CD4-positive, alpha-beta T cell treated with Interleukin-17A for 4 hours (primary cell): ENCODE results near the gene LDLRAD4.

Experiments used
- DNase-seq: peaks from one replicate; pipeline ENCODE4 v3.0.0-alpha.2; 2020; ENCODE audit warnings: mixed read lengths

The LDLRAD4 gene

DNA sequence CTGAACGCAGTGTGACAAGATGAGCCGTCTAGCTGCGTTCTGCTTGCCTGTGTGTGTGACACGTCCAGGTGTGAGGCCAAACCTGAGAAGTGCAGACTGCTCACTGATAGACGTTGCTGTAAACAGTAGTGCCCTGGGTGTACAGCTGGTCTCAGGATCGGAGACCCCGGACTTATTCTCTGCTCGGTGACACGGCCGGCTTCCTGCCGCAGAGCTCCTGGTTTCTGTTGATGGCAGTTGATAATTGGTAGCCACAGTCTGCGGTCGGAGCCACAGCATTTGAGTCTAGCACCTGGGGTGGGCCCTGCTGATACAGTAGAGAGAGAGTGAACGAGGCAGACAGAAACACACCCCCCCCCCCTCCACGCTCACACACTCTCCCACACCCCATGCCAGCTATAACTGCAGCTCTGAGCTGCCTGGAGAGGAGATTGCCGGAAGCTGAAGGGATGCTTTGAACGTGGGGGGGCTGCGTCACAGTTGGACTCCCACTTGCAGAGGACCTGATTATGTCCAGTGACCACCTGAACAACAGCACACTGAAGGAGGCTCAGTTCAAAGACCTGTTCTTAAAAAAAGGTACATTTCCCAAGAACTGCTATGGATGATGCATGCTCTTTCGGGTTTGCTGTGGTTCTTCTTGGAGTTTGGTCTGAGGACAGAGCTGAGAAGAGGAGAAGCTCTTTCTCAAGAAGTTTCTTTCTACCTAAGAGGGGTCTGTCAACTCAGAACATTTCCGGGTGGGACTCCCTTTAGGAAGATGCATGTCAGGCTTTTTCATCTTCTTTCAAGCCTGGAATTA, 393.8 kb downstream of the LDLRAD4 start:
- peak; percentile 86 for DNase-seq

GRCh38 chr18:13613099-13613498, 394.5 kb downstream of the LDLRAD4 start:
- DNase-seq, result no peak

- DNase-seq, result peak; percentile 31
These were observed 395.3 kb downstream of the LDLRAD4 start for GRCh38 chr18:13613591-13614501.

GRCh38 chr18:13614641-13615288, 396.2 kb downstream of the LDLRAD4 start:
- DNase-seq, result peak; percentile 58

DNA sequence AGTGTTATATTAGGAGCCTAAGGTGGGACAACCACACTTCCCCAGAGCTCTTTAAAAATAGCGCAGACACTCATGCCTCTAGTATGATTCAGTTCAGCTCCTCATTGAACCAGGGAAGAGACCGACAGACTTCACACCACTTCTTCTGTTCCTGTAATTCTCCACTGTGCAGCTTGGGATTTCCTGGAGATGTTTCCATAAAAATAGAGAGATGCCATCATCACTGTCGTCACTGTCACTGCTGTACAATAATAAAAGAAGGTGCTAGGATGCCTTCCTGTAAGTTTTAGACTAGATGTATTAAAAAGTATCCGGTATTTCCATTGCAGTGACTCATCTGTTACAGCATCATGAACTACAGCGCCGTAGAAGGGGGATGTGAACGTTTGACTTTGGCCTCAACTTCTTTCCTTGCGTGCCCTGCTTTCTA, 396.9 kb downstream of the LDLRAD4 start:
- no peak for DNase-seq

DNA sequence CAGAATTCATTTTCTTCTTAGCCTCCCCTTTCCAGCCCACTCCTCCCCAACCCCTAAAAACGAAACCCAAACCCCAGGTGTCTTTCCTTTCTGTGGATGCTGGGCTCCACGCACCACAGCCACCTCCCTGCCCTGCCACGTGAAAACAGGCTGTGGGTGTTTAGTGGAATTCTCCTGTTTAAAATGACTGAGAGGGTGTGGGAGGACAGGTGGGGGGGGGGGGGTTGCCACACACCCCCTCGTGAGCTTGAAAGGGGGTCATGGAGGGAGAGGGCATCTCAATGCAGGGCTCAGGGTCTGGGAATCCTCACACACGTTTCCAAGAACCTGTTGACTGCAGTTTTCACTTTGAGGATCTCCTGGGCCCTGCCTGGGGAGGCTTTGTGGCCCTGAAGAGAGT, 397.5 kb downstream of the LDLRAD4 start:
- no peak for DNase-seq

GRCh38 chr18:13616525-13617035, 398.0 kb downstream of the LDLRAD4 start:
- peak; percentile 48 for DNase-seq

DNA sequence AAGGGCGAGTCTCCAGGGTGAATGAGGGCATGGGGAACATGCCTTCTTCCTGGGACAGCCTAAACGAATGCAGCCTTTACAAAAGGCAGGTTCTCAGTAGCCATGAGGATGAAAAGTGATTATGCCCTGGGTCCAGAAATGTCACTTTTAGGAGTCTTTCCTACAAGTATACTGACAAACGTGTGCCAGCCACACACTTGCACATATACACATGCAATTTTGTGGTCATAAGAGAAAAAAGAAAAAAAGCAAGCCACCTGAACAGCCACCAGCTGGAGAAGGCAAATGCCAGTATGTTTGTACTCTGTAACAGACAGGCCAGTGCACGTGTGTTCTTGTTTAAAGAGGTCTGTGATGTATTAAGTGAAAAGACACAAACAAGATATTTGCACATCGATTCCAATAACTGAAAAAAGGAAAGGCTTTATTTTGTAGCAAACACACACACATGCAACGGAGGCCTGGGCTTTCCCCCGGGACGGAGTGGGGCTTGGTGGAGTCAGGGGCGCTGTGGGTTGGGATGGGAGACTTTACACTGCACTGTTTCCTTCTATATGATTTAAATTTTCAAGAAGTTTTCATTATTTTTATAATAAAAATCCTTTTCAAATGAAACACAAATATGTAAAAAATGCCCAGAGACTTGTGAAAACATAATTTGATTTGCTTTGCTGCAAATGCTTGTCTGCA, 399.4 kb downstream of the LDLRAD4 start:
- DNase-seq, result no peak

GRCh38 chr18:13618760-13619438, 400.3 kb downstream of the LDLRAD4 start:
- DNase-seq, result no peak

DNA sequence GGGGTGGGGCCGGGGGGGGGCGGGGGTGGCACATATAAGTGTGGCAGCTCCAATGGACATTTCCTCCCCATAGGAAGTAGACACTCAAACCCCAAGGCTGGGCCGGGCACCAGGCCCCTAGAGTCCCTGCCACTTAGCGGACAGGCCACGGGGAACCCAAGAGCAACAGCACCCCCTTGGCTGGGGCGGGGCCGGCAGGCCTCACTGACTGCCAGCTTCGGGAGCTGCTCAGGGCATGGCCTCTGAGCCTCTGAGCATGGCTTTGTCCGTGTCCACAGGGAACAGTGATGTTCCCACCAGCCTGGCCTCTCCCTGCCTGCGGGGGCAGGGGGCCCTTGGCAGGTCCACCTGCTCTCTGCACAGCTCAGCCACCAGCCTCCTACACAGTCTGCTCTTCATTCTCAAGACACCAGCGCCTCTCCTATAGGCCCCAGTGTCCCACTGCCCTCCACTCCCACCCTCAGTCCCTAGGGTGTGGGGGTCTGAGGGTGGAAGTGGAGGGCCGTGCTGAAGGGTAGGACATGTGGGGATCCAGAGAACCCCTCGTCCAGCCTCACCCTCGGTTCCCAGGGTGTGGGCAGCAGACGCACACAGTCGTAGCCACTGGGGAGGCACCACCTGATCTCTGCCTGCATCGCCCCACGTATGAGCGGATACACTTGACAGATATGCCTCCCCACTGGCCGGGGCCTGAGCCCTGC, 401.1 kb downstream of the LDLRAD4 start:
- DNase-seq, result no peak

- DNase-seq, result no peak
These were observed 401.7 kb downstream of the LDLRAD4 start for GRCh38 chr18:13620206-13620672.

- no peak for DNase-seq
These were observed 402.4 kb downstream of the LDLRAD4 start for GRCh38 chr18:13620818-13621445.

- DNase-seq, result no peak
These were observed 402.9 kb downstream of the LDLRAD4 start for GRCh38 chr18:13621446-13621849.

DNA sequence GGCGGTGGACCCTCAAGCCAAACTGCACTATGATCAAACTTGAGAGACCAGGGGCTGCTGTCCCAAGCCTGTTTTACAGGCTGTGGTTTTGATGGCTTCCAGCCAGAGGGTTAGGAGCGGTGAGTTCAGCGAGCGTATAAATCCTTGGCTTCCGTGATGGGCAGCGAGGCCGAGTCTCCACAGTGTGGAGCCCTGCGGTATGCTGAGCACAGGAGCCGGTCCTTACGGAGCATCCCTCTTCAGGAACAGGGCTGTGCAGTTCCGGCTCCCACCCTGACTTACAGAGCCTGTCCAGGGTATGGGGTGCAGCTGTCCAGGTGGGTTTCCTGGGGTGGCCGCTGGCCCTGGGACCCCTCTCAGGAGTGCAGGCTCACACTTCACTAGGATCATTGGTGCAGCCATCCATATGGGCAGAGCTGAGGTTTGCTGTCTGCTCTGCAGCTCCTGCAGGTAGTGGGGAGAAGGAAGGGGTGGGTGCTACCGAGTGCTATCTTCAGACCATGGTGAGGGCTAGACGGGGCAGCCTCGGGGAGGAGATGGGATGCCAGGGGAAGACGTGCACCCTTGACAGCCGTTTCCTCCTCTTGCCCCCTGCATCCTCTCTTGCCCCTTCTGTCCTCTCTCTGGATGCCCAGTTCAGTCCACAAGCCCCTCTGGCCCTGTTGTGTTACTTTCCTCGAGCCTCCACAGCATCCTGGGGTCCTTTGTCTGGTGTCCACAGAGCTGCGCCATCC, 403.5 kb downstream of the LDLRAD4 start:
- DNase-seq, result no peak

GRCh38 chr18:13622751-13623150, 404.2 kb downstream of the LDLRAD4 start:
- DNase-seq, result no peak

DNA sequence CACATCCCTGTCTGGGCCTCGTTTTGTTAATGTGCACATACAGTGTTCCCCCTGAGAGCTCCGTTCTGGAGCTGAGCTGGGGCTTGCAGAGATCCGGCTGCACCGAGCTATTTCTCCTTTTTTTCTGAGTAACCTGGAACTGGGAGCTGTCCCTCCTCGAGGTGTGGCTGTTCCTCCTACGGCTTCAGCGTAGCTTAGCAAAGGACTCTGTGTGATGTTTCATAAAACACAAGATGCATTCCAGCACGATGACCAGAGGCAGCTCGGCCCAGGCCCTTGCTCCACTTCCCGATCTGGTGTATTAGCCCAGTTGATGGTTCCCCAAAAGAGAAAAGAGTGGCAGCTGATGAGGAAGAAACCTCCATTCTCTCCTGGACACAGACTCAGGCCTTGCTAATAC, 404.8 kb downstream of the LDLRAD4 start:
- no peak for DNase-seq

DNA sequence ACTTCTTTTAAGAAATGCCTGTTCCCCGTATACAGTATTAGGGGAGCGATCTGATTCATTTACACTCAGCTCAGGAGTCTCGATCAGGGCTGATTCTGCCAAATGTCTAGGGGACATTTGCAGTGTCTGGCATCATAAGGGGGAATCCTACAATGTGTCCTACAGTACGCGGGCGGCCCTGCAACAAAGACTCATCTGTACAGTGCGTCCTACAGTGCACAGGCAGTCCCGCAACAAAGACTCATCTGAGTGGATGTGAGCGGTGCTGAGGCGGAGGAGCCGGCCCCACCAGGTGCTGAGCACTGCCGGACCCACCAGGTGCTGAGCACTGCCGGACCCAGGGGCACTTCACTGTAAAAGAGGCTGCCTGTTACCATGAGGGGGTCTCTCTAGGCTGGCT, 405.3 kb downstream of the LDLRAD4 start:
- no peak for DNase-seq

GRCh38 chr18:13624563-13625237, 406.1 kb downstream of the LDLRAD4 start:
- DNase-seq, result peak; percentile 0

- peak; percentile 3 for DNase-seq
These were observed 406.8 kb downstream of the LDLRAD4 start for GRCh38 chr18:13625355-13625754.
